Measurements from ENCODE around the gene MTARC1.

GRCh38 chr1:220791285-220791684, 4.6 kb downstream of the MTARC1 start:
- TF ChIP-seq CTCF (conservative IDR thresholded peaks at IDR 0.05) (no peak), ZFX (IDR thresholded peaks at IDR 0.05) (no peak)
